Panc1 (cell line): ENCODE measurements around the gene TPR.

Experiments used
- POLR2AphosphoS5 ChIP-seq: IDR thresholded peaks from 2 replicates; pipeline ENCODE4 v1.6.1; 2012; ENCODE audit warnings: mild to moderate bottlenecking, low read depth, low read length, moderate library complexity
- SIN3A ChIP-seq: IDR thresholded peaks from 2 replicates; pipeline ENCODE4 v1.6.1; 2012; ENCODE audit warnings: low read depth, mild to moderate bottlenecking, low read length, moderate library complexity, borderline replicate concordance; ENCODE audit not compliant: insufficient read depth
- TF ChIP-seq, protein P1 (sequence below): fragments of 450-650 bp; IDR thresholded peaks from 2 replicates; pipeline ENCODE4 v1.5.1; 2017; ENCODE audit warnings: mild to moderate bottlenecking

DNA sequence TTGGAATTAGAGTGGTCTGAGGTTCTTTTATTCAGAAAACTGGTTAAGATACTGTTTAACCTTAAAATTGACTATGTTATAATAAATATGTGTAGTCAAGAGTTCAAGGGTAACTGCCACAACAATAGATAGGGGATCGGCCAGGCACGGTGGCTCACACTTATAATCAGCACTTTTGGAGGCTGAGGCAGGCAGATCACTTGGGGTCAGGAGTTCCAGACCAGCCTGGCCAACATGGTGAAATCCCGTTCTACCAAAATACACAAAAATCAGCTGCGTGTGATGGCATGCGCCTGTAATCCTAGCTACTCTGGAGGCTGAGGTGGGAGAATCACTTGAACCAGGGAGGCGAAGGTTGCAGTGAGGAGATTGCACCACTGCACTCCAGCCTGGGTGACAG, 46.4 kb upstream of the TPR start:
- no peak for TF ChIP-seq POLR2AphosphoS5
- TF ChIP-seq, protein P1, sequence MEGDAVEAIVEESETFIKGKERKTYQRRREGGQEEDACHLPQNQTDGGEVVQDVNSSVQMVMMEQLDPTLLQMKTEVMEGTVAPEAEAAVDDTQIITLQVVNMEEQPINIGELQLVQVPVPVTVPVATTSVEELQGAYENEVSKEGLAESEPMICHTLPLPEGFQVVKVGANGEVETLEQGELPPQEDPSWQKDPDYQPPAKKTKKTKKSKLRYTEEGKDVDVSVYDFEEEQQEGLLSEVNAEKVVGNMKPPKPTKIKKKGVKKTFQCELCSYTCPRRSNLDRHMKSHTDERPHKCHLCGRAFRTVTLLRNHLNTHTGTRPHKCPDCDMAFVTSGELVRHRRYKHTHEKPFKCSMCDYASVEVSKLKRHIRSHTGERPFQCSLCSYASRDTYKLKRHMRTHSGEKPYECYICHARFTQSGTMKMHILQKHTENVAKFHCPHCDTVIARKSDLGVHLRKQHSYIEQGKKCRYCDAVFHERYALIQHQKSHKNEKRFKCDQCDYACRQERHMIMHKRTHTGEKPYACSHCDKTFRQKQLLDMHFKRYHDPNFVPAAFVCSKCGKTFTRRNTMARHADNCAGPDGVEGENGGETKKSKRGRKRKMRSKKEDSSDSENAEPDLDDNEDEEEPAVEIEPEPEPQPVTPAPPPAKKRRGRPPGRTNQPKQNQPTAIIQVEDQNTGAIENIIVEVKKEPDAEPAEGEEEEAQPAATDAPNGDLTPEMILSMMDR, result no peak
- no peak for TF ChIP-seq SIN3A
